ENCODE data around the gene ING3.

Gene ING3

GRCh38 chr7:120989257-120990220 is 39.0 kb downstream of the ING3 start:
- DNase-seq: no peak

GRCh38 chr7:120990468-120991118 is 40.0 kb downstream of the ING3 start:
- DNase-seq: no peak

GRCh38 chr7:120991161-120991560 is 40.6 kb downstream of the ING3 start:
- DNase-seq: no peak

GRCh38 chr7:120991581-120991980 is 41.0 kb downstream of the ING3 start:
- DNase-seq: no peak

GRCh38 chr7:120992272-120992964 is 41.8 kb downstream of the ING3 start:
- no peak for DNase-seq

- DNase-seq: no peak
These were observed 42.5 kb downstream of the ING3 start for GRCh38 chr7:120992965-120993494.

- DNase-seq: no peak
These were observed 43.1 kb downstream of the ING3 start for GRCh38 chr7:120993553-120994191.

GRCh38 chr7:120994512-120995410 is 44.2 kb downstream of the ING3 start:
- no peak for DNase-seq

- no peak for DNase-seq
These were observed 45.1 kb downstream of the ING3 start for GRCh38 chr7:120995654-120996053.

GRCh38 chr7:120996333-120996987 is 45.9 kb downstream of the ING3 start:
- DNase-seq: no peak

- DNase-seq: no peak
These were observed 46.4 kb downstream of the ING3 start for GRCh38 chr7:120996988-120997345.

GRCh38 chr7:120997882-120998474 is 47.4 kb downstream of the ING3 start:
- no peak for DNase-seq

GRCh38 chr7:120998520-120998919 is 47.9 kb downstream of the ING3 start:
- DNase-seq: no peak

GRCh38 chr7:120998996-120999565 is 48.5 kb downstream of the ING3 start:
- no peak for DNase-seq

GRCh38 chr7:121000081-121000983 is 49.8 kb downstream of the ING3 start:
- no peak for DNase-seq

GRCh38 chr7:121001234-121001906 is 50.8 kb downstream of the ING3 start:
- DNase-seq: no peak

- no peak for DNase-seq
These were observed 51.6 kb downstream of the ING3 start for GRCh38 chr7:121002048-121002756.

GRCh38 chr7:121002757-121003200 is 52.2 kb downstream of the ING3 start:
- DNase-seq: no peak
